GM21576 (cell line): Measurements from ENCODE around the gene EVPLL.
"Not testable (repeated sequence)": the region's sequence is repeated elsewhere in the genome, so short reads cannot be mapped to it uniquely, and the experiment has no call there.

Experiments used
- ATAC-seq: cut with Tn5 transposase; IDR thresholded peaks from one replicate; pipeline ENCODE4 v1.9.1; 2021; ENCODE audit warnings: mild to moderate bottlenecking, moderate library complexity; ENCODE audit not compliant: unreplicated experiment

The EVPLL gene

GRCh38 chr17:18422464-18422863 is 44.9 kb downstream of the EVPLL start:
- ATAC-seq: not testable (repeated sequence)

DNA sequence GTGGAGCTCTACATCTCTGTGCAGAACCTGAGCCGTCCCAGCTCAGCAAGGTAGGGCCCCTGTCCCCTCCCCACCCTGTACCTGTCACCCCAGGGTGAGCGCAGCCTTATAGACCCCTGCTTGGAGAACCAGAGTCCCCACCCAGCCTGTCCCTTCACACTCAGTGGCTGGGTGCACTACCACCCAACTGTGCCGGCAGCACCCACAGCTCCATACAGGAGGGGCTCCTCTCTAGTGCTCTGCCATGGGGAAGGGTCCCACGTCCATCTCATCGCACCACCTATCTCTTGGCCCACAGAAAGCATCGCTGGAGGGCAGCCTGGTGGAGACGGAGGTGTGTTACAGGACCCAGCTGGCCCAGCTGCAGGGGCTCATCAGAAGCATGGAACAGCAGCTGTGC is 45.4 kb downstream of the EVPLL start:
- ATAC-seq: not testable (repeated sequence)

GRCh38 chr17:18425593-18425992 is 48.0 kb downstream of the EVPLL start:
- ATAC-seq: not testable (repeated sequence)

DNA sequence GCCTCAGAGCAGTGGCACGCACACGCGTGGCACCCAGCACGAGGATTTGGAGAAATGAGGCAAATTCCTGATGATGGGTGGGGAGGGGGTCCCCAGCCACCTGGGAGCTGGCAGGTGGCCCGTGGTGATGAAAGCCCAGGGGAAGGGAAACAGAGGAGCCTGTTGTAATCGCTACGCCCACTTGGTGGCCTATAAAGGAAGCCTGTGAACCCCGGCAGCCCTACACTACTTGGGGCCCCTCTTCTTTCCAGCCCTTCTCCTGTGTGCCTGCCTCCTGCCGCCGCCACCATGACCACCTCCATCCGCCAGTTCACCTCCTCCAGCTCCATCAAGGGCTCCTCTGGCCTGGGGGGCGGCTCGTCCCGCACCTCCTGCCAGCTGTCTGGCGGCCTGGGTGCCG is 49.1 kb downstream of the EVPLL start:
- not testable (repeated sequence) for ATAC-seq

DNA sequence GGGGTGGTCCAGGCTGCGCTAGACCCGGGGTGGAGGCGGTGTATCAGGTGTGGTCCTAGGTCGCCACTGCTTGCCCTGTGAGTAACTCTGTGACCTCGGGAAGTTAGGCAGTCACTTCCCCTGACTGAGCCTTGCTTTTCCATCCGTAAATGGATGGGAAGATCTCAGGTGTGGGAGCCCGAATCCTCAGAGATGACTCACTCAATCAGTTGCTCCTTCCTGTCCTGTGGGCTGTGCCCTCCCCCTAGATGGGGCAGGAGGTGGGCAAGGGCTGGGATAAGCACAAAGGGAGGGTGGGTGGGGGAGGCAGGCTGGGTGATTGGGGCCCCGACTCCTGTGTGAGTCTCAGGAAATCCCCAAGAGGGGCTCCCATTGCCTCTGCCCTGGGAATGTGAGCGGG is 54.6 kb downstream of the EVPLL start:
- not testable (repeated sequence) for ATAC-seq
